ENCODE data around the gene APCDD1.
A peak's percentile ranks its signal among the peaks of the same experiment; 100 is the strongest.

The APCDD1 gene

DNA sequence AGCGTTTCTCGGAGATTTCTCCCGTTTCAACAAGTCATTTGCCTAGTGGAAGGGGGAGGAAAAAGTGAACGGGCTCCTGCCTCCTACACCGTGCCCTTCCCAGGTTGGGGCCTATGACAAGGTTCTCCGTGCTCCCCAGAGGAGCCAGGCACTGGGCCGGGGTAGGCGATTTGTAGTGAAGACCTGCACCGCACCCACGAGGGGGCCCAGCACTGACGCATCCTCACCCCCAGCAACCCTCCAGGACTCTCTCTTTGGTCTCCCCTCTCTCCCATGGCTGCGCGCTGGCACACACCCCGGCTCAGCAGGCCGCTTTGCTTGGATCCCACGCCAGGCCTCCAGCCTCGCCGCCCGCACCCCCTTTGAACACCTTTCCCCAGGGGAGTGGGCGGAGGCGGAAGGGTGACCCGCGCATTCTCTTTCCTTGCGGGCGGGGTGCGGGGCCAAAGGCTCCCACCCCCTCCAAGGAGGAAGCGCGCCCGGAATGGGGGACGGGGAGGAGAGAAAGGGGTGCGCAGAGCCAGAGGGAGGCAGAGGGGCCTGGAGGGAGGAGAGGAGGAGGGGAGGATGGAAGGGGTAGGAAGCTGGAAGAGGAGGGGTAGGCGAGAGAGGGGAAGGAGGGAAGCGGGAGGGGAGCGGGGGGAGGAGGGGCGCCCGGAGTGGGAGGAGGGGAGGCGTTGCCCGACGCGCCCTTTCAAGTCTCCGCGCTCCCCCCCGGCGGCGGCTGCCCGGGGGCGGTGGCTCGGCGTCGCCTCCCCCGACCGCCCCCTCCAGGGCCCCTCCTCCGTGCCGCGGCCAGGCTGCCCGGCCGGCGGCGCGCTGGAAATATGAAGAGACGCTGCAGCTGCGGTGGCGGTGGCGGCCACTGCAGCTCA, at the start of gene APCDD1:
TSS of gene APCDD1 (plus strand) at position 830 of the 875 bp plus-strand sequence. CDS start 347 bp downstream, outside the sequence.
- POLR2A ChIA-PET, result no interaction called here
- CTCF ChIA-PET, result no interaction called here
- DNase-seq (ENCODE audit: low read depth, low spot score), result no peak
- peak within 1 kb of the TSS; percentile 60 for H3K4me3 ChIP-seq (ENCODE audit: low read depth, low read length)
- TF ChIP-seq, protein P1, sequence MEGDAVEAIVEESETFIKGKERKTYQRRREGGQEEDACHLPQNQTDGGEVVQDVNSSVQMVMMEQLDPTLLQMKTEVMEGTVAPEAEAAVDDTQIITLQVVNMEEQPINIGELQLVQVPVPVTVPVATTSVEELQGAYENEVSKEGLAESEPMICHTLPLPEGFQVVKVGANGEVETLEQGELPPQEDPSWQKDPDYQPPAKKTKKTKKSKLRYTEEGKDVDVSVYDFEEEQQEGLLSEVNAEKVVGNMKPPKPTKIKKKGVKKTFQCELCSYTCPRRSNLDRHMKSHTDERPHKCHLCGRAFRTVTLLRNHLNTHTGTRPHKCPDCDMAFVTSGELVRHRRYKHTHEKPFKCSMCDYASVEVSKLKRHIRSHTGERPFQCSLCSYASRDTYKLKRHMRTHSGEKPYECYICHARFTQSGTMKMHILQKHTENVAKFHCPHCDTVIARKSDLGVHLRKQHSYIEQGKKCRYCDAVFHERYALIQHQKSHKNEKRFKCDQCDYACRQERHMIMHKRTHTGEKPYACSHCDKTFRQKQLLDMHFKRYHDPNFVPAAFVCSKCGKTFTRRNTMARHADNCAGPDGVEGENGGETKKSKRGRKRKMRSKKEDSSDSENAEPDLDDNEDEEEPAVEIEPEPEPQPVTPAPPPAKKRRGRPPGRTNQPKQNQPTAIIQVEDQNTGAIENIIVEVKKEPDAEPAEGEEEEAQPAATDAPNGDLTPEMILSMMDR (IDR thresholded peaks at IDR 0.05; ENCODE audit: insufficient read depth, low read length, missing control alignments), result no peak

DNA sequence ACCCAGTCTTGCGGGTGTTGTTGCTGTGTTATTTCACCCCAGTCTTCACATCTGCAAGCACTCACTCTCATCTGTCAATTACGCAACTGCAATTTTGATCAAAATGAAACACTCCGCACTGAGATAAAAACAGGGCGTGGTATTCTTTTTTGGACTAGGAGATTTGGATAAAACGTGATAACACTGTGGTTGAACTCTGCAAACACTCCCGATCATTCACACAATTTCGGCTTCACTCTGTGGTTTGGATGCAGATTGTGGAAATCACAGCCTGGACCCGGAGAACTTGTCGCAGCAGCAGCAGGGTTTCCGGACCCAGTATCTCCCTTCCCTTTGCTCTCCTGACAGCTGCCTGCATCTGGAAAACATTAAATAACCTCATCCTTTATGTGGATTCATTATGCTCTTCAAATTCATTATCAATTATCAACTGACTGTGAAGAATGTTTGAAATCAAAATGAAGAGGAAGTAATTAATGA, 49.4 kb upstream of the APCDD1 start:
- TF ChIP-seq, protein P1 (IDR thresholded peaks at IDR 0.05; ENCODE audit: insufficient read depth, low read length, missing control alignments), result no peak
- H3K4me3 ChIP-seq (ENCODE audit: low read depth, low read length), result no peak overlapping the region
- ChIA-PET CTCF (no interaction called here), POLR2A (no interaction called here)
- no peak for DNase-seq (ENCODE audit: low read depth, low spot score)

DNA sequence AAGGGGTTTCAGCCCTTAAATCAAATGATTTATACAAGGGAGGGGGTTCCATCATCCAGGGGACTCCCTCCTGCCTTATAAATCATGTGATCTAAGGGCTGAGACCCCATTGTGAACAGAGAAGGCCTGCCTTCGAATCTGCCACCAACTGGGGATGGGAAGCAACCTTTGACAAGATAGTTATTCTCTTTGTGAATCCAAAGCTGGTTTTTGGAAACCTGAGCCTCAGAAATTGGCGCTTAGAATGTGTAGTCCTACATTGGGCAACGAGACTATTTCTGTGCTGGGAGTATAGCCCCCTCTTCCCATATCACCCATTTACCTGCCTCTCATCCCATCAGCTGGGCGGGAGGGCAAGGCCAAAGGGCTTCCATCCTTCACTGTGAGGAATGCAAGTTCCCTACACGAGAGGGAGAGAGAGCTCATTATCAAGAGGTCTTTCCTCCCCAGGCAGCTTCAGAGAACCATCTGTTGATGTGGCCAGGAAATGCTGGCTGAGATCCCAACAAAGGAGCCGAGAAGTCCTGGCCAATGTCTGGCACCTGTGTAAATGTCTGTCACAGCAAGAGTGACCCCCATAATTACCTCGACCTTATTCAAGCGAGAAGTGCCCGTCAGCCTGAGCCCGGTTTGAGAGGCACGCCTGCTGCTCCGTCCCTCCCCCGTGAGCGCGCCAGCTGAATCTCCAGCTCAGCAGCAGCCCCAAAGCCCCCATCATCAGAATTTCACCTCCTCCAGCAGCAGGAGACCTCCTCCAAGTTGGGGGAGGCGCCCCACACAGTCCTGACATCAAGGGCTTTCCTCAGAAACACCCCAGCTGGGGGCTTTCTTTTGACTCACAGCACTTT, 48.4 kb upstream of the APCDD1 start:
- DNase-seq (ENCODE audit: low read depth, low spot score), result no peak
- POLR2A ChIA-PET, result no interaction called here
- CTCF ChIA-PET, result no interaction called here
- H3K4me3 ChIP-seq (ENCODE audit: low read depth, low read length), result no peak overlapping the region
- TF ChIP-seq, protein P1 (IDR thresholded peaks at IDR 0.05; ENCODE audit: insufficient read depth, low read length, missing control alignments), result no peak

DNA sequence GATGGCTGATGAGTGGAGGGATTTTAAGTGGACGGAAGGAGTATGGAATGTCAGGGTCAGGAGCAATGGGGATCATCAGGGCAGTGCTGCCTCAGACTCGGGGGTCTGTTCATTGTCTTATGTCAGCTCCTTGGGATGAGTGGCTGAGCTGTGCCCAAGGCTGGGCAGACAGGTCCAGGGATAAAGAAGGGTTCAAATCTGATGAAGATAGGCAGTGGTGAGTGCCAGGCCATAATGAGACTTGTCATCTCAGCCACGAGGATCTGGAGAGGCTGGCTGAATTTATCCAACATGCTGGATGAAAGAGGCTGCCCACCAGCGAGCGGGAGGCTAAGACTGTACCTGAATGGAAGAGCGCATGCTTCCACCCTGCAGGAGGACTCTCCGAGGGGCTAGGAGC, 46.3 kb upstream of the APCDD1 start:
- DNase-seq (ENCODE audit: low read depth, low spot score), result no peak
- ChIA-PET CTCF (interaction anchor here (1.0 to 1.8 kb wide), 2 partner anchors 11 to 12 kb away, joined by 3 to 6 read pairs; no protein-coding TSS in a partner anchor), POLR2A (no interaction called here)
- TF ChIP-seq, protein P1 (IDR thresholded peaks at IDR 0.05; ENCODE audit: insufficient read depth, low read length, missing control alignments), result no peak
- no peak overlapping the region for H3K4me3 ChIP-seq (ENCODE audit: low read depth, low read length)

DNA sequence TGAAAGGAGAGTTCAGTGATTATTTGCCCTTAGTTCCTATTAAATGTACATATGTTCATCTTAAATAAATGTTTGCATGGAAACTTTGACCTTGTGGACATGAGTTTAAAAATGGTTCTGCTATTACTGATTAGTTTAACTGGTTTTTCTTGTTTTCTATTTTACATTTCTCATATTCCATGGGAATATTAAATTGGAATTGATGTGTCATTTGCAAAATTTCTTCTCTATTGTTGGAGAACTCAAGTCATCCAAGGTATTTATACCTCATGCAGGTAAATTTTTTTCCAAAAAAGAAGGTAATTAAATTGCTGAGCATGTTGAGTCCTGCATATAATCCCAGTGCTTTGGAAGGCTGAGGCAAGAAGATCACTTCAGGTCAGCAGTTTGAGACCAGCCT, 45.4 kb upstream of the APCDD1 start:
- H3K4me3 ChIP-seq (ENCODE audit: low read depth, low read length), result no peak overlapping the region
- ChIA-PET POLR2A (no interaction called here), CTCF (interaction anchor here (1.0 kb wide), 2 partner anchors 12 to 393 kb away, joined by 3 read pairs; no protein-coding TSS in a partner anchor)
- TF ChIP-seq, protein P1 (IDR thresholded peaks at IDR 0.05; ENCODE audit: insufficient read depth, low read length, missing control alignments), result no peak
- DNase-seq (ENCODE audit: low read depth, low spot score), result no peak

All from AG04449 (cell line).